ENCODE results near the gene KIF4B.

KIF4B gene

GRCh38 chr5:155057626-155058025 is 44.1 kb downstream of the KIF4B start:
- DNase-seq (ENCODE audit: low read depth), result no peak

DNA sequence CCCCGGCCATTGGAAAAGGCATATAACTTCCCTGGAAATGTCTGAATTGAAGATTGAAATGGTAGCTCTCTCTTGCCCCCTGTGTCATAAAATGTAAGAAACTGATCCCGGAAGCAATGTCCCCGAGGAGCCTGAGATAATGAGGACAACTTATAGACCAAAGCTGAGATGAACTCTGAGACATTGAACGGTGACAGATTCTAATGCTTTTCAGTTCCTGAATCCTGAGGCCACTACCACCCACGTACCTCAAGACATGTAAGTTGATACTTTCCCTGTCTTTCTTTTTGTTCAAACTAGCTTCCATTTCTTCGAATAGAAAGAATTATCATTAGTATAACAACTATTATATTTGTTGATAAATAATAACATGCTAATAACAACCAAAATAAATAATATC is 51.0 kb downstream of the KIF4B start:
- DNase-seq (ENCODE audit: low read depth), result no peak

DNA sequence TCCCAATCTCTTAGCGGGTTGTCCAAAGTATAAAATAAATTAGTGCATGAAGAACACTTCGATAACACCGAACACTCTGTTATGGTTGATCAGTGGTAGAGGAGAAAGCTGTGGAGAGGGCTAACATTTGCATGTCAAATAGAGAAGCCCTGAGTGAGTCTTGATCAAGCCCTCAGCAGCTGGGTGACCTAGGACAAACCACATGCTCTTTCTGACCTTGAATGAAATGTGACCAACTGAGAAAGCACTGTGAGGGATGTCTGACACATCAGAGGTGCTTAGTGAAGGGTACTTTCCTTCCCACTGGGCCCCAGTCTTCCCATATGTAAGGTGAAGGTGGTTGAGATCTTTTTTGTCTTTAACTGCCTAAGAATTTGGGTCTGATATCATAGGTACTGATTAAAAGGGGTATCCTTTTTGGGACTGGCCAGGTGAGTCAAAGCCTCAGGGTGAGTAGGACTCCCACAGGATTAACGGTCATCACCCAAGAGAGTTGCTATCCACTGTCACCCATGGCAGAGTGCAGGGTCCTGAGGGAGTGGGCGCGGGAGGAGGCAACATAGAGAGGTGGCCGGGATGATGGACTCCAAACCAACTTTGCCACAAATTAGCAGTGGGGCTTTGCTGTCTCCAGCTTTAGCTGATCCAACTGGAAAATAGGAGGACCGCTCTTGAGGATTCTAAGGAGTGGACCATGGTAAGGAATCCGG is 53.5 kb downstream of the KIF4B start:
- DNase-seq (ENCODE audit: low read depth), result no peak
